ENCODE measurements around the gene PROSER3. TPM values are rescaled to one million over a fixed set of nuclear protein-coding genes. Genes with fewer than 3 reads are reported as not detected.
A peak's percentile ranks its signal among the peaks of the same experiment; 100 is the strongest.

PROSER3 gene
- total and polyA plus RNA-seq, 2 of the 13 experiments (the other 11 are each of a cell fraction or from before 2014, with no cell fraction given): 5.1 to 5.7 TPM

DNA sequence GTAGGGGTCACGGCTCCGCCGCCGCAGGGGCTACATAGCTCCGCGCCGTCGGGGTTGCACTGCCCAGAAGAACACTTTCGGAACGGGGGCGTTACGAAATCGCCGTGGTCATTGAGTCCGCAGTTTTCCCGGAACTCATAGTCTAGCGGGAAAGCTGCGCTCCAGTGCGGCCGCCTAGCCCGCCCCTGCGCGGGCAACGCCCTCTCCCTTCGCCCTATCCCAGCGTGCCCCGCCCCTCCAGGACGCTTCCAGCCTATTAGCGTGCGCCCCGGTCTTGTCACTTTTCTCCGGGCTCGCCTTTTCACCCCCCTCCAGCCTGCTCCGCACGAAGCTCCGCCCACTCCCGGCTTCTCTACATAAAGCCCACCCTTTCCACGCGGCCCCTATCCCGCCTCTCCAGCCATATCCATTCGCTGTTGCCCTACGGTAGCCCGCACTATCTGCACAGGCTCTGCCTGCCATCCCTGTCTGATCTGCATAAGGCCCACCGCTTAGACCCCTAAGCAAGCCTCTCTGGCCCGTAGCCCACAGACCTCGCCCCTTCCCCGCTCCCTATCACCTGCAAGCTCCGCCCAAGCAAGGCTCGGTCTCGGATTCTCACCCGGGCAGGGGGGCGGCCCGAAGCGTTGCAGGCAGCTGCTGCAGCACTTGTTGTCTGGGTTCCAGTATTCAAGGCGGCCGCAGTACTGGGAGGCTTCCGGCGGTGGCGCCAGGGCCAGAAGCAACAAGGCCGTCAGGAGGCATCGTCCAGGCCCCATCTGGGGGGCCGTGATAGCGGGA, 17.4 kb upstream of the PROSER3 start (continued):
- TF ChIP-seq HOXA3 (CRISPR knock-in tag; IDR thresholded peaks at IDR 0.05): peak; percentile 62; the same call in 1 of the 2 replicates
- no peak for TF ChIP-seq ZNF766 (CRISPR knock-in tag; IDR thresholded peaks at IDR 0.05; ENCODE audit: borderline replicate concordance)
- TF ChIP-seq, protein P1, sequence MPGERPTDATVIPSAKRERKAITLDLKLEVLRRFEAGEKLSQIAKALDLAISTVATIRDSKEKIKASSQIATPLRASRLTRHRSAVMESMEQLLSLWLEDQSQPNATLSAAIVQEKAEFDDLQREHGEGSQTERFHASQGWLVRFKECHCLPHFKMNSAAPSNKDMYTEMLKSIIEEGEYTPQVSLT (CRISPR knock-in tag; IDR thresholded peaks at IDR 0.05; ENCODE audit: borderline replicate concordance, low read depth): no peak
- TF ChIP-seq MAF1 (CRISPR knock-in tag; IDR thresholded peaks at IDR 0.05; ENCODE audit: borderline replicate concordance): no peak
- TF ChIP-seq PRDM4 (CRISPR knock-in tag; IDR thresholded peaks at IDR 0.05; ENCODE audit: borderline replicate concordance): no peak
- no peak for TF ChIP-seq ZNF737 (CRISPR knock-in tag; IDR thresholded peaks at IDR 0.05; ENCODE audit: borderline replicate concordance)
- TF ChIP-seq, protein P2, sequence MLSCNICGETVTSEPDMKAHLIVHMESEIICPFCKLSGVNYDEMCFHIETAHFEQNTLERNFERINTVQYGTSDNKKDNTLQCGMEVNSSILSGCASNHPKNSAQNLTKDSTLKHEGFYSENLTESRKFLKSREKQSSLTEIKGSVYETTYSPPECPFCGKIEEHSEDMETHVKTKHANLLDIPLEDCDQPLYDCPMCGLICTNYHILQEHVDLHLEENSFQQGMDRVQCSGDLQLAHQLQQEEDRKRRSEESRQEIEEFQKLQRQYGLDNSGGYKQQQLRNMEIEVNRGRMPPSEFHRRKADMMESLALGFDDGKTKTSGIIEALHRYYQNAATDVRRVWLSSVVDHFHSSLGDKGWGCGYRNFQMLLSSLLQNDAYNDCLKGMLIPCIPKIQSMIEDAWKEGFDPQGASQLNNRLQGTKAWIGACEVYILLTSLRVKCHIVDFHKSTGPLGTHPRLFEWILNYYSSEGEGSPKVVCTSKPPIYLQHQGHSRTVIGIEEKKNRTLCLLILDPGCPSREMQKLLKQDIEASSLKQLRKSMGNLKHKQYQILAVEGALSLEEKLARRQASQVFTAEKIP (CRISPR knock-in tag; IDR thresholded peaks at IDR 0.05; ENCODE audit: borderline replicate concordance): no peak
- no peak for TF ChIP-seq REL (CRISPR knock-in tag; conservative IDR thresholded peaks at IDR 0.05)
- no peak for TF ChIP-seq JARID2 (CRISPR knock-in tag; IDR thresholded peaks at IDR 0.05; ENCODE audit: insufficient replicate concordance)
- no peak for TF ChIP-seq HOXA7 (CRISPR knock-in tag; IDR thresholded peaks at IDR 0.05)
- TF ChIP-seq RNF2 (conservative IDR thresholded peaks at IDR 0.05; ENCODE audit: low read depth): 0 out of 2 replicates have a peak, but pooled peaks have one; percentile 24
- no peak for TF ChIP-seq GMEB2 (CRISPR knock-in tag; IDR thresholded peaks at IDR 0.05; ENCODE audit: low read depth)
- TF ChIP-seq ZNF569 (CRISPR knock-in tag; IDR thresholded peaks at IDR 0.05; ENCODE audit: borderline replicate concordance): no peak
- no peak for TF ChIP-seq ARNTL (CRISPR knock-in tag; IDR thresholded peaks at IDR 0.05)
- peak; percentile 52; the same call in 1 of the 2 replicates for TF ChIP-seq ZMAT3 (CRISPR knock-in tag; conservative IDR thresholded peaks at IDR 0.05)
- TF ChIP-seq ZNF547 (CRISPR knock-in tag; IDR thresholded peaks at IDR 0.05): peak; percentile 53; the same call in 1 of the 2 replicates
- peak; percentile 73 for TF ChIP-seq KDM2A (CRISPR knock-in tag; IDR thresholded peaks at IDR 0.05; ENCODE audit: borderline replicate concordance, low read depth)
- no peak for TF ChIP-seq LCORL (IDR thresholded peaks at IDR 0.05)
- TF ChIP-seq LCORL (CRISPR knock-in tag; IDR thresholded peaks at IDR 0.05): peak; percentile 77
- TF ChIP-seq SP5 (CRISPR knock-in tag; IDR thresholded peaks at IDR 0.05; ENCODE audit: borderline replicate concordance, low read depth): 0 out of 2 replicates have a peak, but pooled peaks have one; percentile 14
- no peak for TF ChIP-seq RBAK (CRISPR knock-in tag; IDR thresholded peaks at IDR 0.05)

Data from HepG2 (cell line).